Trophoblast cell (in vitro differentiated cells and primary cell): ENCODE measurements around the gene RTBDN.

ENCODE experiments used
- DNase-seq, 2 donors: peaks; one replicate each; pipeline ENCODE4 v3.0.0-alpha.2; 2016
- H2AFZ ChIP-seq: 2 replicates; pipeline ENCODE4 v1.6.1; 2013; ENCODE audit warnings: low read length, moderate library complexity, mild to moderate bottlenecking; ENCODE audit not compliant: insufficient read depth, poor library complexity
- H2AK5ac ChIP-seq: 2 replicates; pipeline ENCODE4 v1.6.1; 2013; ENCODE audit warnings: mild to moderate bottlenecking, low read length
- H2BK120ac ChIP-seq: 2 replicates; pipeline ENCODE4 v1.6.1; 2013; ENCODE audit warnings: low read length, mild to moderate bottlenecking, moderate library complexity; ENCODE audit not compliant: insufficient read depth, poor library complexity
- H2BK12ac ChIP-seq: 2 replicates; pipeline ENCODE4 v1.6.1; 2013; ENCODE audit warnings: mild to moderate bottlenecking, low read length, moderate library complexity
- H2BK5ac ChIP-seq: 2 replicates; pipeline ENCODE4 v1.6.1; 2013; ENCODE audit warnings: low read length, low read depth, moderate library complexity, mild to moderate bottlenecking; ENCODE audit not compliant: poor library complexity
- H3K14ac ChIP-seq: 2 replicates; pipeline ENCODE4 v1.6.1; 2013; ENCODE audit warnings: mild to moderate bottlenecking, low read length
- H3K18ac ChIP-seq: 2 replicates; pipeline ENCODE4 v1.6.1; 2013; ENCODE audit warnings: mild to moderate bottlenecking, low read length
- H3K23ac ChIP-seq: 2 replicates; pipeline ENCODE4 v1.6.1; 2013; ENCODE audit warnings: low read length
- H3K27ac ChIP-seq: 2 replicates; pipeline ENCODE4 v1.5.1; 2013; ENCODE audit warnings: low read depth, mild to moderate bottlenecking, inconsistent platforms, low read length, moderate library complexity
- H3K27me3 ChIP-seq: 2 replicates; pipeline ENCODE4 v1.6.1; 2013; ENCODE audit warnings: inconsistent platforms, mild to moderate bottlenecking, low read length, moderate library complexity; ENCODE audit not compliant: insufficient read depth
- H3K36me3 ChIP-seq, 2 experiments: 1 replicate in 1 of 2; 2 replicates in 1 of 2; pipeline ENCODE4 v1.6.1; 2013; ENCODE audit warnings: low read length in 2 of 2, mild to moderate bottlenecking in 2 of 2, moderate library complexity in 1 of 2; ENCODE audit not compliant: insufficient read depth in 2 of 2, control insufficient read depth in 1 of 2
- H3K4ac ChIP-seq: 2 replicates; pipeline ENCODE4 v1.6.1; 2013; ENCODE audit warnings: low read depth, mild to moderate bottlenecking, low read length, moderate library complexity
- H3K4me1 ChIP-seq, 2 experiments: 1 replicate in 1 of 2; 2 replicates in 1 of 2; pipeline ENCODE4 v1.6.1; 2013; ENCODE audit warnings: low read length in 2 of 2, mild to moderate bottlenecking in 2 of 2, moderate library complexity in 1 of 2; ENCODE audit not compliant: insufficient read depth in 2 of 2, control insufficient read depth in 1 of 2
- H3K4me2 ChIP-seq: 2 replicates; pipeline ENCODE4 v1.6.1; 2013; ENCODE audit warnings: inconsistent platforms, mild to moderate bottlenecking, low read length, moderate library complexity
- H3K4me3 ChIP-seq: 2 replicates; pipeline ENCODE4 v1.5.1; 2013; ENCODE audit warnings: mild to moderate bottlenecking, low read depth, low read length, inconsistent platforms
- H3K79me1 ChIP-seq: one replicate; pipeline ENCODE4 v1.6.1; 2013; ENCODE audit warnings: low read length
- H3K79me2 ChIP-seq: 2 replicates; pipeline ENCODE4 v1.6.1; 2013; ENCODE audit warnings: low read length, mild to moderate bottlenecking; ENCODE audit not compliant: control insufficient read depth, insufficient read depth, poor library complexity
- H3K9ac ChIP-seq: 2 replicates; pipeline ENCODE4 v1.6.1; 2013; ENCODE audit warnings: mild to moderate bottlenecking, low read length
- H3K9me3 ChIP-seq: 2 replicates; pipeline ENCODE4 v1.6.1; 2013; ENCODE audit warnings: low read depth, mild to moderate bottlenecking, control low read depth, inconsistent platforms, low read length; ENCODE audit not compliant: insufficient read depth
- H4K12ac ChIP-seq: 2 replicates; pipeline ENCODE4 v1.6.1; 2013; ENCODE audit warnings: low read depth, mild to moderate bottlenecking, low read length, moderate library complexity
- H4K8ac ChIP-seq: 2 replicates; pipeline ENCODE4 v1.6.1; 2013; ENCODE audit warnings: low read depth, mild to moderate bottlenecking, low read length, moderate library complexity
- H4K91ac ChIP-seq: one replicate; pipeline ENCODE4 v1.6.1; 2013; ENCODE audit warnings: low read depth, mild to moderate bottlenecking, low read length, moderate library complexity
- WGBS: extraction: QIAGEN DNeasy Blood & Tissue Kit; methylation state at CpG from one replicate; pipeline ENCODE4 v1.1.7; 2013; ENCODE audit warnings: missing lambda C conversion rate; ENCODE audit not compliant: insufficient read length, insufficient coverage; ENCODE audit errors: extremely low coverage; 5-methylcytosine and 5-hydroxymethylcytosine counted together

RTBDN gene

GRCh38 chr19:12865746-12866415 is 31.5 kb upstream of the RTBDN start:
- no peak overlapping the region for H3K4me3 ChIP-seq
- no peaks in the 10 kb centered on the region for H3K27me3 ChIP-seq
- H3K4me2 ChIP-seq = no peak overlapping the region
- H3K9ac ChIP-seq = no peak overlapping the region
- no peak overlapping the region for H4K12ac ChIP-seq
- H3K23ac ChIP-seq = no peak overlapping the region
- no peak overlapping the region for H2BK5ac ChIP-seq
- H2AFZ ChIP-seq = no peak overlapping the region
- no peak overlapping the region for H3K27ac ChIP-seq
- no peak overlapping the region for H3K14ac ChIP-seq
- no peak for DNase-seq
- no peak overlapping the region for H4K91ac ChIP-seq
- H3K18ac ChIP-seq = no peak overlapping the region
- no peak overlapping the region for H2BK12ac ChIP-seq
- H3K9me3 ChIP-seq = peaks cover 4% of the 10 kb centered on the region
- H2BK120ac ChIP-seq = no peak overlapping the region
- H3K79me2 ChIP-seq = no peaks in the 10 kb centered on the region
- no CpG with 5 or more reads among the region's 19 CpGs for WGBS
- no peak overlapping the region for H3K4ac ChIP-seq
- H2AK5ac ChIP-seq = no peak overlapping the region
- no peaks in the 10 kb centered on the region for H3K36me3 ChIP-seq
- H4K8ac ChIP-seq = no peak overlapping the region
- no peaks in the 10 kb centered on the region for H3K79me1 ChIP-seq
- H3K4me1 ChIP-seq = peaks cover 4 to 5% of the 10 kb centered on the region in 2 experiments

- H2AFZ ChIP-seq = no peak overlapping the region
- no peak overlapping the region for H3K4ac ChIP-seq
- H3K4me1 ChIP-seq = peaks cover 4 to 5% of the 10 kb centered on the region in 2 experiments
- no peaks in the 10 kb centered on the region for H3K79me2 ChIP-seq
- H3K79me1 ChIP-seq = no peaks in the 10 kb centered on the region
- H4K12ac ChIP-seq = no peak overlapping the region
- H4K8ac ChIP-seq = no peak overlapping the region
- no peak overlapping the region for H2BK5ac ChIP-seq
- no peaks in the 10 kb centered on the region for H3K27me3 ChIP-seq
- no peak overlapping the region for H4K91ac ChIP-seq
- H3K4me2 ChIP-seq = no peak overlapping the region
- H3K23ac ChIP-seq = no peak overlapping the region
- no peaks in the 10 kb centered on the region for H3K36me3 ChIP-seq
- H2BK12ac ChIP-seq = no peak overlapping the region
- H3K14ac ChIP-seq = no peak overlapping the region
- no peak overlapping the region for H3K4me3 ChIP-seq
- DNase-seq = no peak
- no peak overlapping the region for H2BK120ac ChIP-seq
- H3K9ac ChIP-seq = no peak overlapping the region
- no peak overlapping the region for H2AK5ac ChIP-seq
- H3K27ac ChIP-seq = no peak overlapping the region
- H3K18ac ChIP-seq = no peak overlapping the region
- peaks cover 4% of the 10 kb centered on the region for H3K9me3 ChIP-seq
- no CpG with 5 or more reads among the region's 34 CpGs for WGBS
Observed at GRCh38 chr19:12864721-12865715, 30.6 kb upstream of the RTBDN start.

DNA sequence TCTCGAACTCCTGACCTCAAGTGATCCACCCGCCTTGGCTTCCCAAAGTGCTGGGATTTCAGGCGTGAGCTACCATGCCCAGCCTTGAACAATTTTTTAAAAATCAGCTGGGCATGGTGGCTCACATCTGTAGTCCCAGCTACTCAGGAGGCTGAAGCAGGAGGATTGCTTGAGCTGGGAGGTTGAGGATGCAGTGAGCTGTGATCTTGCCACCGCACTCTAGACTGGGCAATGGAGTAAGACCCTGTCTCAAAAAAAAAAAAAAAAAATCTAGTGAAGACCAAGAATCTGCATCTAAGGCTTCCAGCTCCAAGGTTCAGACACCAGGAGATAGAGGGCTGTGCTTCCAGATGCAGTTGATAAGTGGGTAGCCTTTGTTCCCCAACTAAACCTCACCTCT is 29.8 kb upstream of the RTBDN start:
- Histone ChIP-seq H2AK5ac (no peak overlapping the region), H2BK12ac (no peak overlapping the region), H3K18ac (no peak overlapping the region), H2BK120ac (no peak overlapping the region), H4K8ac (no peak overlapping the region), H3K4me1 (peaks cover 4 to 5% of the 10 kb centered on the region in 2 experiments), H3K79me1 (no peaks in the 10 kb centered on the region), H3K14ac (no peak overlapping the region), H3K4ac (no peak overlapping the region), H3K4me2 (no peak overlapping the region), H3K9me3 (peaks cover 4% of the 10 kb centered on the region), H3K4me3 (no peak overlapping the region), H3K36me3 (no peaks in the 10 kb centered on the region), H3K27ac (no peak overlapping the region), H3K9ac (no peak overlapping the region), H3K23ac (no peak overlapping the region), H4K91ac (no peak overlapping the region), H3K79me2 (no peaks in the 10 kb centered on the region), H2BK5ac (no peak overlapping the region), H2AFZ (no peak overlapping the region), H3K27me3 (no peaks in the 10 kb centered on the region), H4K12ac (no peak overlapping the region)
- WGBS = no CpG with 5 or more reads among the region's 4 CpGs
- no peak for DNase-seq

DNA sequence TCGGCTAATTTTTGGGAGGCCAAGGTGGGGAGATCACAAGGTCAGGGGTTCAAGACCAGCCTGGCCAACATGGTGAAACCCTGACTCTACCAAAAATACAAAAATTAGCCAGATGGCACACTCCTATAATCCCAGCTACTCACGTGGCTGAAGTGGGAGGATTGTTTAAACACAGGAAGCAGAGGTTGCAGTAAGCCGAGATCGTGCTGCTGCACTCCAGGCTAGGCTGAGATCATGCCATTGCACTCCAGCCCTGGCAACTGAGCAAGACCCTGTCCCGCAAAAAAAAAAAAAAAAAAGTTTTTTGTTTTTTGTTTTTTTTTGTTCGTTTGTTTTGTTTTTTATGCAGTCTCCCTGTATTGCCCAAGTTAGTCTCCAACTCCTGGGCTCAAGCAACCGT is 25.2 kb upstream of the RTBDN start:
- H3K18ac ChIP-seq = no peak overlapping the region
- no peak overlapping the region for H2BK5ac ChIP-seq
- H3K79me2 ChIP-seq = no peaks in the 10 kb centered on the region
- H3K14ac ChIP-seq = no peak overlapping the region
- no peak overlapping the region for H3K27ac ChIP-seq
- H3K9me3 ChIP-seq = no peaks in the 10 kb centered on the region
- no peak overlapping the region for H4K8ac ChIP-seq
- H3K27me3 ChIP-seq = no peaks in the 10 kb centered on the region
- no peak overlapping the region for H2BK12ac ChIP-seq
- no CpG with 5 or more reads among the region's 7 CpGs for WGBS
- H3K23ac ChIP-seq = no peak overlapping the region
- no peak overlapping the region for H3K9ac ChIP-seq
- H3K4ac ChIP-seq = no peak overlapping the region
- no peak overlapping the region for H2BK120ac ChIP-seq
- DNase-seq = no peak
- no peak overlapping the region for H4K91ac ChIP-seq
- H2AK5ac ChIP-seq = no peak overlapping the region
- H2AFZ ChIP-seq = no peak overlapping the region
- no peaks in the 10 kb centered on the region for H3K79me1 ChIP-seq
- no peaks in the 10 kb centered on the region for H3K4me1 ChIP-seq
- H3K36me3 ChIP-seq = no peaks in the 10 kb centered on the region
- H3K4me3 ChIP-seq = no peak overlapping the region
- H4K12ac ChIP-seq = no peak overlapping the region
- no peak overlapping the region for H3K4me2 ChIP-seq
